CD4-positive, CD25-positive, alpha-beta regulatory T cell (primary cell): ENCODE results near the gene PPFIBP1. TPM values are rescaled to one million over a fixed set of nuclear protein-coding genes. Genes with fewer than 3 reads are reported as not detected.

Experiments
- ATAC-seq, 2 donors: fragments of 150-1000 bp; cut with Tn5 transposase; one replicate each; pipeline ENCODE4 v1.10.0; 2021; ENCODE audit warnings: low read depth in 2 of 2, moderate number of reproducible peaks in 2 of 2, moderate library complexity in 1 of 2
- DNase-seq, 3 donors: peaks; one replicate each; pipeline versions ENCODE4 v3.0.0 to v3.0.0-alpha.2; 2012 to 2022; ENCODE audit warnings: mixed read lengths in 1 of 3
- H3K27ac ChIP-seq: one replicate; pipeline ENCODE4 v1.7.0; 2013; ENCODE audit warnings: mild to moderate bottlenecking, low read length; ENCODE audit not compliant: insufficient read depth, poor library complexity, severe bottlenecking
- H3K27me3 ChIP-seq: one replicate; pipeline ENCODE4 v1.7.0; 2013; ENCODE audit warnings: low read length; ENCODE audit not compliant: control insufficient read depth, insufficient read depth
- H3K36me3 ChIP-seq: one replicate; pipeline ENCODE4 v1.7.0; 2013; ENCODE audit warnings: mild to moderate bottlenecking, low read length, moderate library complexity; ENCODE audit not compliant: control insufficient read depth, insufficient read depth
- H3K4me1 ChIP-seq: 2 replicates; pipeline ENCODE4 v1.7.0; 2013; ENCODE audit warnings: mild to moderate bottlenecking, low read length; ENCODE audit not compliant: insufficient read depth, control insufficient read depth, poor library complexity, severe bottlenecking
- H3K4me3 ChIP-seq: one replicate; pipeline ENCODE4 v1.7.0; 2013; ENCODE audit warnings: low read depth, mild to moderate bottlenecking, low read length, moderate library complexity
- H3K9me3 ChIP-seq, 2 experiments: 1 replicate in 1 of 2; 2 replicates in 1 of 2; pipeline ENCODE4 v1.7.0; 2013; ENCODE audit warnings: low read length in 2 of 2, mild to moderate bottlenecking in 1 of 2, moderate library complexity in 1 of 2; ENCODE audit not compliant: control insufficient read depth in 2 of 2
- H3K27ac Mint-ChIP-seq, 3 donors: one replicate each; pipeline ENCODE4 v1.8.0; 2020 to 2022; ENCODE audit warnings: mild to moderate bottlenecking in 3 of 3, mixed read lengths in 3 of 3, moderate library complexity in 2 of 3
- H3K27me3 Mint-ChIP-seq: one replicate; pipeline ENCODE4 v1.8.0; 2022; ENCODE audit warnings: mild to moderate bottlenecking, mixed read lengths
- H3K36me3 Mint-ChIP-seq: one replicate; pipeline ENCODE4 v1.8.0; 2020; ENCODE audit warnings: mixed read lengths
- H3K4me1 Mint-ChIP-seq, 4 donors: one replicate each; pipeline ENCODE4 v1.8.0; 2020 to 2022; ENCODE audit warnings: mixed read lengths in 4 of 4, mild to moderate bottlenecking in 1 of 4
- H3K4me3 Mint-ChIP-seq, 4 donors: one replicate each; pipeline ENCODE4 v1.8.0; 2020 to 2022; ENCODE audit warnings: mild to moderate bottlenecking in 4 of 4, mixed read lengths in 4 of 4, moderate library complexity in 3 of 4
- H3K9me3 Mint-ChIP-seq, 7 donors: one replicate each; pipeline ENCODE4 v1.8.0; 2020 to 2022; ENCODE audit warnings: mixed read lengths in 7 of 7, mild to moderate bottlenecking in 3 of 7, moderate library complexity in 2 of 7
- polyA plus RNA-seq, 4 donors: library from polyadenylated mRNA; unstranded; fragments of 300-500 nt; fragmentation: Illumina TruSeq; gene quantifications; one replicate each; pipeline ENCODE4 v1.2.3, GENCODE V29; 2021
- total RNA-seq: library from RNA; stranded (reverse); gene quantifications from one replicate; pipeline ENCODE4 v1.2.3, GENCODE V29; 2022

The PPFIBP1 gene
- total and polyA plus RNA-seq, 5 donors from 2014 or later: 1.0 to 6.6 (median 2.3) TPM

- H3K27me3 Mint-ChIP-seq: peaks cover 57% of the 10 kb centered on the region
- H3K27ac ChIP-seq: no peak overlapping the region
These were observed 19.5 kb upstream of the PPFIBP1 start for GRCh38 chr12:27504507-27504906.

DNA sequence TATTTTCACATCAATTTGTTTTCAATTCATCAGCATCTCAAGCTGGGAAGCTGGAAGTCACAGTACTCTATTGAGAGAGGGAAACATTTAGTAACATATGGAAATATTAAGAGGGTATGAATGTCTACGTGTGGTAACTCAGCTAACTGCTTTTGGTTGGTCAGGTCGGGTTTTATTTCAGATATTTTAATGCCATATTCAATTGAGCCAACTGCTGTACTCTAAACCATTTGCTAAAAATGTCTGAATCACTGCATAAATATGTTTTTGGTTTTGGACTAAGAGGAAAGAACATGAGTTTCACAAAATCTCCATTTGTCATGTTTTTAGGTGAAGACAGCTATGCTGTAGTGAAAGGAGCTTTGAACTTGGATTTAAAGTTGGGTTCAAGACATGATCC, 18.9 kb upstream of the PPFIBP1 start:
- no peaks in the 10 kb centered on the region for H3K36me3 ChIP-seq
- H3K27me3 Mint-ChIP-seq: peaks cover 58% of the 10 kb centered on the region
- no peak for DNase-seq
- no peak overlapping the region for H3K4me3 Mint-ChIP-seq
- H3K36me3 Mint-ChIP-seq: no peaks in the 10 kb centered on the region
- H3K27ac Mint-ChIP-seq: no peak overlapping the region
- peaks cover 0 to 8% (median 1%) of the 10 kb centered on the region in 7 donors for H3K9me3 Mint-ChIP-seq
- no peaks in the 10 kb centered on the region for H3K9me3 ChIP-seq
- no peaks in the 10 kb centered on the region for H3K4me1 ChIP-seq
- H3K4me1 Mint-ChIP-seq: peaks cover 0 to 6% (median 3%) of the 10 kb centered on the region in 4 donors
- ATAC-seq: no peak
- peaks cover 15% of the 10 kb centered on the region for H3K27me3 ChIP-seq
- no peak overlapping the region for H3K4me3 ChIP-seq
- no peak overlapping the region for H3K27ac ChIP-seq

More at GRCh38 chr12:27504507-27504906, 19.5 kb upstream of the PPFIBP1 start:
- Histone ChIP-seq H3K4me3 (no peak overlapping the region), H3K4me1 (no peaks in the 10 kb centered on the region), H3K9me3 (no peaks in the 10 kb centered on the region), H3K27me3 (peaks cover 16% of the 10 kb centered on the region), H3K36me3 (no peaks in the 10 kb centered on the region)
- ATAC-seq (no peak), DNase-seq (no peak)
- no peak overlapping the region for H3K4me3 Mint-ChIP-seq
- peaks cover 0 to 8% (median 1%) of the 10 kb centered on the region in 7 donors for H3K9me3 Mint-ChIP-seq
- peaks cover 0 to 6% (median 3%) of the 10 kb centered on the region in 4 donors for H3K4me1 Mint-ChIP-seq
- no peaks in the 10 kb centered on the region for H3K36me3 Mint-ChIP-seq
- no peak overlapping the region for H3K27ac Mint-ChIP-seq

DNA sequence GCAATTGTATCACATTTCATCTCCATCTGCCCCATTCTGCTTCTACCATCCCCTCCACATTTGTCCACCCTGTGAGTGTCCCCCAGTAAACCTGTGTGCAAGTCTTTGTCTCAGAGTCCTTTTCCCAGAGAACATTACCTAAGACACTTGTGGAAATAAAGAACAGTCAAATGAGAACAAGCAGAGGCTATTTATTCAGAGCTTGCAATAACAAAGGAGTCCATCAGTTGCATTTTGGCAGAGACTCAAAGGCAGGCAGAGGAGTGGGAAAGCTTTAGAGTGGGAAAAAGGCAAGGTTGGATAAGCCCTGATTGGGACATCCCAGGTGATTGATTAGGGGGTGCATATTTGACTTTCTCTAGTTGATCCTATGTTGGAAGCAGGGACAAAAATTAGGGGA, 18.2 kb upstream of the PPFIBP1 start:
- no peaks in the 10 kb centered on the region for H3K9me3 ChIP-seq

DNA sequence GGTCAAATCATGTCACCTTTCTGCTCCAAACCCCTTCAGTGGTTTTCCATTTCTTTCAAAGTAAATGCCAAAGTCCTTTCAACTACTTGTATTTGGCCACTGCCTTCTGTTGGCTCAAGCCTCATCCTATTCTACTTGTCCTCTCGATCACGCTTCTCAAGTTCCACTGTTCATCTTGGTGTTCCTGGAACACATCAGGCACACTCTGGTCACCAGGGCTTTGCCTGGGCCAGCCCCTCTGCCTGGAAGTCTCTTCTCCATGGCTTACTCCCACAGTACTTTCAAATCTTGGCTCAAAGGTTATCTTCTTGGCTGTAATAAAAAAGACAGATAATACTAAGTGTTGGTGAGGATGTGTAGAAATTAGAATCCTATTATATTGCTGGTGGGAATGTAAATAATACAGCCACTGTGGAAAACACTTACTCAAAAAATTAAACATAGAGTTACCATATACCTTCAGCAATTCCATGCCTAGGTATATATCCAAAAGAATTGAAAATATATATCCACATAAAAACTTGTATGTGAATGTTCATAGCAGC, 17.3 kb upstream of the PPFIBP1 start:
- H3K27ac Mint-ChIP-seq: no peak overlapping the region
- ATAC-seq: no peak
- H3K4me1 Mint-ChIP-seq: peaks cover 0 to 2% (median 2%) of the 10 kb centered on the region in 4 donors
- H3K4me1 ChIP-seq: no peaks in the 10 kb centered on the region
- H3K9me3 Mint-ChIP-seq: peaks cover 0 to 8% (median 2%) of the 10 kb centered on the region in 7 donors
- no peaks in the 10 kb centered on the region for H3K9me3 ChIP-seq
- no peaks in the 10 kb centered on the region for H3K36me3 Mint-ChIP-seq
- peaks cover 47% of the 10 kb centered on the region for H3K27me3 Mint-ChIP-seq
- DNase-seq: no peak
- no peak overlapping the region for H3K4me3 ChIP-seq
- H3K27ac ChIP-seq: no peak overlapping the region
- H3K27me3 ChIP-seq: peaks cover 12% of the 10 kb centered on the region
- H3K36me3 ChIP-seq: no peaks in the 10 kb centered on the region
- no peak overlapping the region for H3K4me3 Mint-ChIP-seq

More for the DNA sequence above, 18.2 kb upstream of the PPFIBP1 start:
- H3K36me3 Mint-ChIP-seq: no peaks in the 10 kb centered on the region
- Histone ChIP-seq H3K4me1 (no peaks in the 10 kb centered on the region), H3K27ac (no peak overlapping the region), H3K36me3 (no peaks in the 10 kb centered on the region), H3K27me3 (peaks cover 15% of the 10 kb centered on the region), H3K4me3 (no peak overlapping the region)
- H3K4me1 Mint-ChIP-seq: peaks cover 0 to 6% (median 3%) of the 10 kb centered on the region in 4 donors
- H3K4me3 Mint-ChIP-seq: no peak overlapping the region
- H3K9me3 Mint-ChIP-seq: peaks cover 0 to 8% (median 1%) of the 10 kb centered on the region in 7 donors
- H3K27me3 Mint-ChIP-seq: peaks cover 54% of the 10 kb centered on the region
- ATAC-seq: no peak
- no peak for DNase-seq
- H3K27ac Mint-ChIP-seq: no peak overlapping the region

DNA sequence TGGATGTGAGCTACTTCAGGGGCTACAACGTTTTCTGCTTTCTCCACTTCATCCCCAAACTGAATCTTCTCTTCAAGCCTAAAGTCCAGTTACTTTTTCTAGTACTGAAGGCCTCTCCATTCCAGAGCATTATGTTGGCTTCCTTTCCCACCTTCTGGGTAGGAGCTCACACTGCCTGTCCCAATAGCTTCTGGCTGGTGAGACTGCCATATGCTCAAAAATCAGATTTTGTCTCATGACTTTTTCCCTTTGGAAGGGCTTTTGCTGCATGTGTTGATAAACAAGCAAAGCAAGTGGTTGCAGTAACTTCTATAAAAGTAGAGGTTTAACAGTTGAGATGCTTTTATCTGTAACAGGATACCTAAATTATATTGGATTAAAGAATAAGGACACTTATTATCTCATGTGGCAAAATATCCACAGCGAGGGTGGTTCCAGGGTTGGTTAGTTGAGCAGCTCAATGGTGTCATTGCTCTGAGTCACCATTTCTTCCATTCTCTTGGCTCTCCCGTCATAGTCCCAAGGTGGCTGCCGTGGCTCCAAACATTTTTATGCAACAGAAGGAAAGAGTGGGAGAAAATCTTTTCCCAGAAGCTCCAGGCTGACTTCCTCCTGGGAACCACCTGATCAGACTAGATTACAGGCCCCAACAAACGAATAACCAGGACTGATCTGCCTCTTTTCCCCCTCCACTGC, 15.1 kb upstream of the PPFIBP1 start:
- peaks cover 44% of the 10 kb centered on the region for H3K27me3 Mint-ChIP-seq
- H3K36me3 ChIP-seq: no peaks in the 10 kb centered on the region
- H3K4me3 Mint-ChIP-seq: no peak overlapping the region
- no peak overlapping the region for H3K4me3 ChIP-seq
- no peak overlapping the region for H3K27ac ChIP-seq
- DNase-seq: no peak
- no peaks in the 10 kb centered on the region for H3K36me3 Mint-ChIP-seq
- peak overlapping the region in 1 of 3 donors; percentile 55 for H3K27ac Mint-ChIP-seq
- peaks cover 12% of the 10 kb centered on the region for H3K27me3 ChIP-seq
- no peaks in the 10 kb centered on the region for H3K9me3 ChIP-seq
- no peak for ATAC-seq
- no peaks in the 10 kb centered on the region for H3K4me1 Mint-ChIP-seq
- H3K9me3 Mint-ChIP-seq: peaks cover 0 to 8% (median 2%) of the 10 kb centered on the region in 7 donors
- H3K4me1 ChIP-seq: no peaks in the 10 kb centered on the region

GRCh38 chr12:27511031-27511722, 12.8 kb upstream of the PPFIBP1 start:
- Mint-ChIP-seq H3K36me3 (no peaks in the 10 kb centered on the region), H3K9me3 (peaks cover 0 to 8% (median 2%) of the 10 kb centered on the region in 7 donors), H3K4me3 (no peak overlapping the region), H3K27me3 (peaks cover 41% of the 10 kb centered on the region), H3K4me1 (no peaks in the 10 kb centered on the region), H3K27ac (no peak overlapping the region)
- Histone ChIP-seq H3K36me3 (no peaks in the 10 kb centered on the region), H3K27ac (no peak overlapping the region), H3K4me1 (no peaks in the 10 kb centered on the region), H3K4me3 (no peak overlapping the region), H3K9me3 (no peaks in the 10 kb centered on the region), H3K27me3 (peaks cover 14% of the 10 kb centered on the region)
- DNase-seq (no peak), ATAC-seq (no peak)

DNA sequence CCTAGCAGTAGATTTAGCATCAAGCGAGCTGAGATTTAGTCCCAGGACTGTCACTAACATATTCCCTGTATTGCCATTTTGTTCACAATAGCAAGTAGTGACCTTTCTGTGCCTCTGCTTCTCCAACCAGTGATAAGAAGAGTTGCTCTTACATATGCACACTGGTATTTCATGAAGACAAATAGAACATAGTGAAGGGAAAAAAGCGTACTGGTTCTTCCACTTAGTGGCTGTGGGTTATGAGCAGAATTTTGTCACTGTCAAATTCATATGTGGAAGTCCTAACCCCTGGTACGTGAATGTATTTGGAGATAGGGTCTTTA, 12.3 kb upstream of the PPFIBP1 start:
- no peaks in the 10 kb centered on the region for H3K9me3 ChIP-seq
- Mint-ChIP-seq H3K36me3 (no peaks in the 10 kb centered on the region), H3K27me3 (peaks cover 37% of the 10 kb centered on the region), H3K9me3 (peaks cover 0 to 4% (median 0%) of the 10 kb centered on the region in 7 donors), H3K4me3 (no peak overlapping the region), H3K4me1 (no peaks in the 10 kb centered on the region), H3K27ac (no peak overlapping the region)
- DNase-seq: no peak
- no peak for ATAC-seq
- H3K4me1 ChIP-seq: no peaks in the 10 kb centered on the region
- no peak overlapping the region for H3K27ac ChIP-seq
- H3K36me3 ChIP-seq: no peaks in the 10 kb centered on the region
- peaks cover 12% of the 10 kb centered on the region for H3K27me3 ChIP-seq
- no peak overlapping the region for H3K4me3 ChIP-seq
